Ureter (tissue), 1 donor: ENCODE data around the gene SIRPB1. TPM values are rescaled to one million over a fixed set of nuclear protein-coding genes. Genes with fewer than 3 reads are reported as not detected.
"Not testable (repeated sequence)": the region's sequence is repeated elsewhere in the genome, so short reads cannot be mapped to it uniquely, and the experiment has no call there.

Source experiments
- DNase-seq: peaks from one replicate; pipeline ENCODE4 v3.0.0-alpha.2; 2020; ENCODE audit warnings: low spot score
- total RNA-seq: library from RNA; stranded (reverse); gene quantifications from one replicate; pipeline ENCODE4 v1.2.4, GENCODE V29; 2023
- donor health status: DM: yes; HTN: yes; CAD: no.

Gene SIRPB1
- 5.9 TPM for total RNA-seq

GRCh38 chr20:1619861-1620444, at the start of gene SIRPB1:
SIRPB1 (minus strand) TSS chr20:1620009; CDS start chr20:1619944, 65 bp downstream.
- no peak for DNase-seq

- no peak for DNase-seq
Observed at GRCh38 chr20:1669304-1669703, 49.5 kb upstream of the SIRPB1 start.

- DNase-seq = no peak
Observed at GRCh38 chr20:1667502-1668085, 47.8 kb upstream of the SIRPB1 start.

GRCh38 chr20:1666802-1667201, 47.0 kb upstream of the SIRPB1 start:
- DNase-seq = no peak

- no peak for DNase-seq
Observed at GRCh38 chr20:1665345-1665744, 45.5 kb upstream of the SIRPB1 start.

GRCh38 chr20:1664911-1665310, 45.1 kb upstream of the SIRPB1 start:
- DNase-seq = no peak

GRCh38 chr20:1663917-1664316, 44.1 kb upstream of the SIRPB1 start:
- no peak for DNase-seq

GRCh38 chr20:1661542-1662299, 41.9 kb upstream of the SIRPB1 start:
- DNase-seq = no peak

- no peak for DNase-seq
Observed at GRCh38 chr20:1660246-1660645, 40.4 kb upstream of the SIRPB1 start.

GRCh38 chr20:1657556-1658334, 37.9 kb upstream of the SIRPB1 start, which contains the start of gene SIRPG:
SIRPG (minus strand) TSS chr20:1657779; CDS start chr20:1657714, 65 bp downstream.
- no peak for DNase-seq

GRCh38 chr20:1656844-1657243, 37.0 kb upstream of the SIRPB1 start:
- no peak for DNase-seq

GRCh38 chr20:1654996-1655395, 35.2 kb upstream of the SIRPB1 start:
- DNase-seq = no peak

GRCh38 chr20:1652960-1653359, 33.2 kb upstream of the SIRPB1 start:
- no peak for DNase-seq

GRCh38 chr20:1652104-1652503, 32.3 kb upstream of the SIRPB1 start:
- DNase-seq = no peak

- no peak for DNase-seq
Observed at GRCh38 chr20:1651268-1652058, 31.7 kb upstream of the SIRPB1 start.

GRCh38 chr20:1648101-1648500, 28.3 kb upstream of the SIRPB1 start:
- no peak for DNase-seq

- DNase-seq = no peak
Observed at GRCh38 chr20:1646975-1647431, 27.2 kb upstream of the SIRPB1 start.

GRCh38 chr20:1644101-1644962, 24.5 kb upstream of the SIRPB1 start:
- no peak for DNase-seq

- DNase-seq = not testable (repeated sequence)
Observed at GRCh38 chr20:1638643-1639042, 18.8 kb upstream of the SIRPB1 start.

- DNase-seq = no peak
Observed at GRCh38 chr20:1637755-1638154, 17.9 kb upstream of the SIRPB1 start.
